Osteoblast (primary cell): Measurements from ENCODE around the gene CLIC2. TPM values are rescaled to one million over a fixed set of nuclear protein-coding genes. Genes with fewer than 3 reads are reported as not detected.
"Not testable (repeated sequence)": the region's sequence is repeated elsewhere in the genome, so short reads cannot be mapped to it uniquely, and the experiment has no call there.

ENCODE experiments used
- DNase-seq: peaks from one replicate; pipeline ENCODE4 v3.0.0; 2011; ENCODE audit warnings: low spot score, mixed read lengths; ENCODE audit not compliant: insufficient read length; ENCODE audit errors: missing footprints
- H2AFZ ChIP-seq: 2 replicates; pipeline ENCODE4 v1.6.0; 2011; ENCODE audit warnings: mild to moderate bottlenecking, low read length
- H3K27ac ChIP-seq: 2 replicates; pipeline ENCODE4 v1.5.1; 2011; ENCODE audit warnings: mild to moderate bottlenecking, low read depth, low read length, moderate library complexity
- H3K27me3 ChIP-seq: 2 replicates; pipeline ENCODE4 v1.6.0; 2012; ENCODE audit warnings: mild to moderate bottlenecking, control low read depth, inconsistent platforms, low read length, moderate library complexity; ENCODE audit not compliant: insufficient read depth
- H3K36me3 ChIP-seq: 2 replicates; pipeline ENCODE4 v1.5.1; 2011; ENCODE audit warnings: mild to moderate bottlenecking, low read length, control low read depth, moderate library complexity; ENCODE audit not compliant: insufficient read depth
- H3K4me1 ChIP-seq: 2 replicates; pipeline ENCODE4 v1.5.1; 2011; ENCODE audit warnings: mild to moderate bottlenecking, low read length, control low read depth, moderate library complexity; ENCODE audit not compliant: insufficient read depth
- H3K4me2 ChIP-seq: 2 replicates; pipeline ENCODE4 v1.6.0; 2011; ENCODE audit warnings: mild to moderate bottlenecking, low read length; ENCODE audit not compliant: insufficient read depth
- H3K4me3 ChIP-seq: fragments of 200-600 bp; sonication (generic); 3 replicates; pipeline ENCODE4 v1.5.1; 2012; ENCODE audit warnings: mild to moderate bottlenecking, low read length, inconsistent platforms; ENCODE audit not compliant: insufficient read depth
- H3K79me2 ChIP-seq: 2 replicates; pipeline ENCODE4 v1.6.0; 2012; ENCODE audit warnings: mild to moderate bottlenecking, low read length, control low read depth, inconsistent platforms; ENCODE audit not compliant: insufficient read depth
- H3K9me3 ChIP-seq: 2 replicates; pipeline ENCODE4 v1.5.1; 2011; ENCODE audit warnings: low read depth, low read length, control low read depth
- H4K20me1 ChIP-seq: 2 replicates; pipeline ENCODE4 v1.6.0; 2012; ENCODE audit warnings: mild to moderate bottlenecking, low read length, control low read depth; ENCODE audit not compliant: insufficient read depth
- total RNA-seq: library from RNA; depleted of rRNA; stranded (reverse); fragments of >200 nt; gene quantifications from 2 replicates; pipeline ENCODE4 v1.2.3, GENCODE V29; 2012
- TF ChIP-seq, protein P1 (sequence below): IDR thresholded peaks from 2 replicates; pipeline ENCODE4 v1.5.1; 2011; ENCODE audit warnings: mild to moderate bottlenecking, low read depth, low read length, moderate library complexity; ENCODE audit errors: extremely low read depth

Gene CLIC2
- total RNA-seq, 1 donor = 1.1 TPM

DNA sequence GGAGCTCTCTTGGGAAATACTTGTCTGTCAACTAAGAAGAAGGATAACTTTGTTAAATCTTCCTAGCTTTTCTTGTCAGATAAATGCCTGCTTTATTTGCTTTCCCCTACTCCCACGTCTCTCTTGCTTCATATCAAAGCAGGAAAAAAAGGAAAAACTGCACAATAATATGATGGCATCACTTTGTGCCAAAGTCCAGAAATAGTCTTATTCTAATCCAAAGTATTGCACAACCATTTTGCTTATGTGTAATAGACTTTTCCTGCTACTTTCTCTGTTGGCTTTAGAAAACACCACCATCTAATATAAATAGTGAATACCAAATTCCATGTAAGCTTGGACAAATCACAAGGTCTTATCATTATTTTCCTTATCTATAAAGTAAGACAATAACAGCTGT, 11.3 kb upstream of the CLIC2 start:
- not testable (repeated sequence) for DNase-seq, H3K27me3 ChIP-seq, H3K79me2 ChIP-seq, H3K4me2 ChIP-seq, H3K4me1 ChIP-seq, H3K36me3 ChIP-seq, H2AFZ ChIP-seq, H4K20me1 ChIP-seq, H3K27ac ChIP-seq, H3K9me3 ChIP-seq, H3K4me3 ChIP-seq

DNA sequence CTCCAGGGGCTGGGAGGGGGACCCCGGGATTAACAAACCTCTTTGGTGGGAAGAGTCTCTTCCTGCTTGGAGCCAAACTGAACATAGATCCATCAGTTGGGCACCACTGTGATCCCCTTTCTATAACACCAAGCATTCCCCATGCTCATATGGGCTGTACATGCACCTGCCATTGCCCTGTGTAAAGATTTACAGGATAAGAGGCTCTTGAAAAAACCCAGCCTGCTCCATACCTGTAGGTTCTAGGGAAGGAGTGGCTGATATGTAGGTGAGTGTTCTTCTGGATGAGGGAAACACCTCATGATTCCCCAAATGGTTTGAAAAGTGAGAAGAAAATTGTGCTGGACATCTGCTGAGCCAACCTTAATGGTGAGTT, 911 bp upstream of the CLIC2 start:
- H4K20me1 ChIP-seq, H3K4me3 ChIP-seq, H2AFZ ChIP-seq, H3K27me3 ChIP-seq, H3K4me1 ChIP-seq, DNase-seq, H3K4me2 ChIP-seq, H3K9me3 ChIP-seq, H3K36me3 ChIP-seq, H3K27ac ChIP-seq, H3K79me2 ChIP-seq: not testable (repeated sequence)

DNA sequence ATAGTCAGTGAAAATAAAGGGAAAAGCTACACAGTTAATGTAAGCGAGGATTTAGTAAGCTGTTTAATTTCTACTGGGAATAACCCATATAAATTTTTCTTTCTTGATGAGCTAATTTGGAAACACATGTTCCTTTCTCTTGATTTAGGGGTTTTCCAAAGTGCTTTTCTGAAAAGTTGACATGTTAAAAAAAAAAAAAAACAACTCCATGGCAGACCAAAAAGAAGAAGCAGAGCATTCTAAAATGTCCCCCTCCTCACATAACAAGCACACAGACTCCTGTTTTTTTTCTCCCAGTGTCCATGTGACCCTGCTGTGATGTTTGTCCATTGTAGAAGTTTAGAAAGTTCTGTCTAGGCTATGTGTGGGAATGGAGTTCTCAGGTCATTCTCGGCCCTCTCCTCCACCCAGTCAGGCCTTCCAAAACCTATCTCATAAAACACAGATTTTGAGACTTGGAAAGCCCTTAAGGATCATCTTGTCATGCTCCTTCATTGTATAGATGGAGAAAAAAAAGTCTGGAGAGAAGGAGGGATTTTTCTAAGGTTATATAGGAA, 792 bp downstream of the CLIC2 start:
- H3K4me1 ChIP-seq = no peaks in the 10 kb centered on the region
- H4K20me1 ChIP-seq = no peaks in the 10 kb centered on the region
- no peak overlapping the region for H2AFZ ChIP-seq
- no peaks in the 10 kb centered on the region for H3K79me2 ChIP-seq
- H3K27me3 ChIP-seq = no peaks in the 10 kb centered on the region
- TF ChIP-seq, protein P1, sequence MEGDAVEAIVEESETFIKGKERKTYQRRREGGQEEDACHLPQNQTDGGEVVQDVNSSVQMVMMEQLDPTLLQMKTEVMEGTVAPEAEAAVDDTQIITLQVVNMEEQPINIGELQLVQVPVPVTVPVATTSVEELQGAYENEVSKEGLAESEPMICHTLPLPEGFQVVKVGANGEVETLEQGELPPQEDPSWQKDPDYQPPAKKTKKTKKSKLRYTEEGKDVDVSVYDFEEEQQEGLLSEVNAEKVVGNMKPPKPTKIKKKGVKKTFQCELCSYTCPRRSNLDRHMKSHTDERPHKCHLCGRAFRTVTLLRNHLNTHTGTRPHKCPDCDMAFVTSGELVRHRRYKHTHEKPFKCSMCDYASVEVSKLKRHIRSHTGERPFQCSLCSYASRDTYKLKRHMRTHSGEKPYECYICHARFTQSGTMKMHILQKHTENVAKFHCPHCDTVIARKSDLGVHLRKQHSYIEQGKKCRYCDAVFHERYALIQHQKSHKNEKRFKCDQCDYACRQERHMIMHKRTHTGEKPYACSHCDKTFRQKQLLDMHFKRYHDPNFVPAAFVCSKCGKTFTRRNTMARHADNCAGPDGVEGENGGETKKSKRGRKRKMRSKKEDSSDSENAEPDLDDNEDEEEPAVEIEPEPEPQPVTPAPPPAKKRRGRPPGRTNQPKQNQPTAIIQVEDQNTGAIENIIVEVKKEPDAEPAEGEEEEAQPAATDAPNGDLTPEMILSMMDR = no peak
- DNase-seq = no peak
- H3K27ac ChIP-seq = no peak overlapping the region
- H3K4me2 ChIP-seq = no peak overlapping the region
- H3K9me3 ChIP-seq = no peaks in the 10 kb centered on the region
- no peak overlapping the region for H3K4me3 ChIP-seq
- no peaks in the 10 kb centered on the region for H3K36me3 ChIP-seq

DNA sequence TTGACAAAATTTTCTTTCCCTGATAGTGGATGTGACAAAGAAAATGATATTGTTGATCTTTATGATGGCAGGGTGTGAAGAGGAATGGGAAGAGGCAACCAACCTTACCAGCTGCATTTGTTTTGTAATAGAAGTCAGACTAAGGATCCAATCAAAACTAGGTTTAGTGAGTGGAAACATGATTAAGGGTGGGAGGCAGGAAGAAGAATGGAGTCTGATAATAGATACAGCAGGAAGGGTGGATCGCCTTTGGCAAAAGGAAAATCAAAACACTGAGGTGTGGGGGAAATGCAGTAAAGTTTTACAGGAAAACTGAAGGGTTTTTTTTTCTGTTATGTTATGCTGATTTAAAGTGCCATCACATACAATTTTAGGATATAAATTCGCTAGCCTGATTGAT, 3.4 kb downstream of the CLIC2 start:
- TF ChIP-seq, protein P1 = no peak

DNA sequence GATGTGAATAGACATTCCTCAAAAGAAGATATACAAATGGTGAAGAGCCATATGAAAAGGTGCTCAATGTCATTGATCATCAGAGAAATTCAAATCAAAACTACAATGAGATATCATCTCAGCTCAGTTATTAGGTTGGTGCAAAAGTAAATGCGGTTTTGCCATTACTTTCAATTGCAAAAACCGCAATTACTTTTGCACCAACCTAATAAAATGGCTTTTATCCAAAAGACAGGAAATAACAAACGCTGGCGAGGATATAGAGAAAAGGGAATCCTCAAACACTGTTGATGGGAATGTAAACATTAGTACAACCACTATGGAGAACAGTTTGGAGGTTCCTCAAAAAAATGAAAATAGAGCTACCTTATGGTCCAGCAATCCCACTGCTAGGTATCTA, 5.1 kb downstream of the CLIC2 start:
- no peaks in the 10 kb centered on the region for H3K4me1 ChIP-seq
- no peaks in the 10 kb centered on the region for H3K9me3 ChIP-seq
- H4K20me1 ChIP-seq = no peaks in the 10 kb centered on the region
- no peak overlapping the region for H3K4me2 ChIP-seq
- TF ChIP-seq, protein P1 = no peak
- H3K4me3 ChIP-seq = no peak overlapping the region
- H3K27ac ChIP-seq = no peak overlapping the region
- no peaks in the 10 kb centered on the region for H3K36me3 ChIP-seq
- H2AFZ ChIP-seq = no peak overlapping the region
- no peaks in the 10 kb centered on the region for H3K79me2 ChIP-seq
- no peaks in the 10 kb centered on the region for H3K27me3 ChIP-seq
- DNase-seq = no peak

More for the DNA sequence above, 3.4 kb downstream of the CLIC2 start:
- DNase-seq = no peak
- Histone ChIP-seq H3K4me2 (no peak overlapping the region), H3K4me3 (no peak overlapping the region), H3K79me2 (no peaks in the 10 kb centered on the region), H2AFZ (no peak overlapping the region), H3K27me3 (no peaks in the 10 kb centered on the region), H3K36me3 (no peaks in the 10 kb centered on the region), H4K20me1 (no peaks in the 10 kb centered on the region), H3K9me3 (no peaks in the 10 kb centered on the region), H3K4me1 (no peaks in the 10 kb centered on the region), H3K27ac (no peak overlapping the region)
